Mesenchymal stem cell (in vitro differentiated cells and primary cell): ENCODE results near the gene PTPN14.
A peak's percentile ranks its signal among the peaks of the same experiment; 100 is the strongest.

ENCODE experiments used
- DNase-seq: peaks from one replicate; pipeline ENCODE4 v3.0.0-alpha.2; 2013
- H2AFZ ChIP-seq: one replicate; pipeline ENCODE4 v1.6.1; 2013; ENCODE audit warnings: low read depth, mild to moderate bottlenecking, control low read depth, inconsistent platforms, low read length, moderate library complexity
- H2AK5ac ChIP-seq: 2 replicates; pipeline ENCODE4 v1.6.1; 2013; ENCODE audit warnings: low read length, moderate library complexity, mild to moderate bottlenecking, inconsistent platforms; ENCODE audit not compliant: severe bottlenecking
- H2BK120ac ChIP-seq: one replicate; pipeline ENCODE4 v1.6.1; 2013; ENCODE audit warnings: low read depth, mild to moderate bottlenecking, inconsistent platforms, low read length, moderate library complexity
- H2BK12ac ChIP-seq, 2 experiments: one replicate each; pipeline ENCODE4 v1.6.1; 2013; ENCODE audit warnings: inconsistent platforms in 2 of 2, low read length in 2 of 2, mild to moderate bottlenecking in 2 of 2, moderate library complexity in 2 of 2, control low read depth in 1 of 2
- H2BK15ac ChIP-seq: one replicate; pipeline ENCODE4 v1.6.1; 2013; ENCODE audit warnings: mild to moderate bottlenecking, low read depth, inconsistent platforms; ENCODE audit not compliant: poor library complexity, severe bottlenecking
- H2BK5ac ChIP-seq: 2 replicates; pipeline ENCODE4 v1.6.1; 2013; ENCODE audit warnings: low read depth, mild to moderate bottlenecking, low read length, control low read depth, inconsistent platforms; ENCODE audit not compliant: poor library complexity, severe bottlenecking
- H3K14ac ChIP-seq, 2 experiments: one replicate each; pipeline ENCODE4 v1.6.1; 2013; ENCODE audit warnings: inconsistent platforms in 2 of 2, low read length in 2 of 2, control low read depth in 1 of 2, mild to moderate bottlenecking in 1 of 2, moderate library complexity in 1 of 2
- H3K18ac ChIP-seq, 2 experiments: one replicate each; pipeline ENCODE4 v1.6.1; 2013; ENCODE audit warnings: inconsistent platforms in 2 of 2, low read length in 2 of 2, control low read depth in 1 of 2, low read depth in 1 of 2, mild to moderate bottlenecking in 1 of 2
- H3K23ac ChIP-seq, 2 experiments: one replicate each; pipeline ENCODE4 v1.6.1; 2013; ENCODE audit warnings: inconsistent platforms in 2 of 2, low read length in 2 of 2, mild to moderate bottlenecking in 2 of 2, moderate library complexity in 2 of 2, control low read depth in 1 of 2
- H3K27ac ChIP-seq: 2 replicates; pipeline ENCODE4 v1.5.1; 2013; ENCODE audit warnings: mild to moderate bottlenecking, moderate library complexity, low read length, control low read depth, inconsistent platforms; ENCODE audit not compliant: poor library complexity, severe bottlenecking
- H3K27me3 ChIP-seq, 2 experiments: 2 replicates each; pipeline versions ENCODE4 v1.6.1 to v1.7.0; 2013; ENCODE audit warnings: low read length in 2 of 2, mild to moderate bottlenecking in 2 of 2, moderate library complexity in 2 of 2, control low read depth in 1 of 2, inconsistent platforms in 1 of 2; ENCODE audit not compliant: control insufficient read depth in 1 of 2, insufficient read depth in 1 of 2
- H3K36me3 ChIP-seq, 2 experiments: 2 replicates each; pipeline versions ENCODE4 v1.6.1 to v1.7.0; 2013; ENCODE audit warnings: low read length in 2 of 2, control low read depth in 1 of 2, inconsistent platforms in 1 of 2, low read depth in 1 of 2, mild to moderate bottlenecking in 1 of 2; ENCODE audit not compliant: insufficient read depth in 2 of 2, control insufficient read depth in 1 of 2
- H3K4ac ChIP-seq, 2 experiments: one replicate each; pipeline ENCODE4 v1.6.1; 2013; ENCODE audit warnings: inconsistent platforms in 2 of 2, low read length in 2 of 2, mild to moderate bottlenecking in 2 of 2, moderate library complexity in 2 of 2, control low read depth in 1 of 2, low read depth in 1 of 2
- H3K4me1 ChIP-seq: 2 replicates; pipeline ENCODE4 v1.6.1; 2013; ENCODE audit warnings: low read depth, low read length, control low read depth; ENCODE audit not compliant: control insufficient read depth, insufficient read depth
- H3K4me2 ChIP-seq: 2 replicates; pipeline ENCODE4 v1.6.1; 2013; ENCODE audit warnings: low read length, mild to moderate bottlenecking, inconsistent platforms; ENCODE audit not compliant: poor library complexity, severe bottlenecking
- H3K4me3 ChIP-seq, 2 experiments: 2 replicates each; pipeline versions ENCODE4 v1.5.1 to v1.7.0; 2013; ENCODE audit warnings: low read length in 2 of 2, mild to moderate bottlenecking in 2 of 2, control low read depth in 1 of 2, low read depth in 1 of 2; ENCODE audit not compliant: insufficient read depth in 1 of 2
- H3K79me1 ChIP-seq: replicated peaks from 2 replicates; pipeline ENCODE4 v1.6.1; 2013; ENCODE audit warnings: mild to moderate bottlenecking, control low read depth, low read length, inconsistent platforms; ENCODE audit not compliant: poor library complexity, severe bottlenecking
- H3K9ac ChIP-seq: 2 replicates; pipeline ENCODE4 v1.7.0; 2013; ENCODE audit warnings: mild to moderate bottlenecking, low read length, moderate library complexity
- H3K9me3 ChIP-seq: 2 replicates; pipeline ENCODE4 v1.7.0; 2013; ENCODE audit warnings: mild to moderate bottlenecking, low read length; ENCODE audit not compliant: control insufficient read depth
- H4K8ac ChIP-seq: one replicate; pipeline ENCODE4 v1.6.1; 2013; ENCODE audit warnings: inconsistent platforms, mild to moderate bottlenecking, low read length, moderate library complexity
- H4K91ac ChIP-seq: one replicate; pipeline ENCODE4 v1.6.1; 2013; ENCODE audit warnings: mild to moderate bottlenecking, low read length, inconsistent platforms
- WGBS: methylation state at CpG from one replicate; pipeline ENCODE4 v1.1.7; 2013; ENCODE audit warnings: mixed read lengths; 5-methylcytosine and 5-hydroxymethylcytosine counted together

PTPN14 gene

GRCh38 chr1:214515544-214516433, 35.6 kb downstream of the PTPN14 start:
- no peak overlapping the region for H2BK120ac ChIP-seq
- no peak overlapping the region for H3K4me3 ChIP-seq
- H2BK12ac ChIP-seq = no peak overlapping the region
- peak overlapping the region; percentile 68 for H3K9ac ChIP-seq
- no peak overlapping the region for H3K23ac ChIP-seq
- H3K9me3 ChIP-seq = no peaks in the 10 kb centered on the region
- peaks cover 27% of the 10 kb centered on the region for H3K4me1 ChIP-seq
- no peaks in the 10 kb centered on the region for H3K79me1 ChIP-seq
- no peak overlapping the region for H2BK5ac ChIP-seq
- H3K14ac ChIP-seq = no peak overlapping the region
- no peak overlapping the region for H3K4ac ChIP-seq
- H4K8ac ChIP-seq = no peak overlapping the region
- H3K18ac ChIP-seq = no peak overlapping the region
- no peak overlapping the region for H2AFZ ChIP-seq
- no peak overlapping the region for H2BK15ac ChIP-seq
- H3K27ac ChIP-seq = peak overlapping the region; percentile 67
- H3K36me3 ChIP-seq = peaks cover 0 to 3% of the 10 kb centered on the region in 2 experiments
- H2AK5ac ChIP-seq = peak overlapping the region; percentile 3
- 27% methylated on average over 1 of the region's 3 CpGs for WGBS
- H4K91ac ChIP-seq = no peak overlapping the region
- no peak overlapping the region for H3K4me2 ChIP-seq
- no peaks in the 10 kb centered on the region for H3K27me3 ChIP-seq
- DNase-seq = no peak

GRCh38 chr1:214514819-214515383, 36.5 kb downstream of the PTPN14 start:
- Histone ChIP-seq H2BK120ac (no peak overlapping the region), H3K23ac (no peak overlapping the region), H4K91ac (peak overlapping the region; percentile 16), H3K27me3 (no peaks in the 10 kb centered on the region), H3K79me1 (no peaks in the 10 kb centered on the region), H3K4me1 (peaks cover 28% of the 10 kb centered on the region), H3K4me3 (peak overlapping the region; percentile 14 to 59), H3K9me3 (no peaks in the 10 kb centered on the region), H3K9ac (peak overlapping the region; percentile 68), H2AFZ (no peak overlapping the region), H3K4ac (peak overlapping the region in 1 of 2 experiments; percentile 11), H3K14ac (no peak overlapping the region), H3K4me2 (peak overlapping the region; percentile 63), H2BK12ac (no peak overlapping the region), H4K8ac (no peak overlapping the region), H3K18ac (peak overlapping the region in 1 of 2 experiments; percentile 28), H2BK5ac (peak overlapping the region; percentile 74), H2BK15ac (no peak overlapping the region), H2AK5ac (peak overlapping the region; percentile 77), H3K36me3 (peaks cover 6% of the 10 kb centered on the region in 2 experiments), H3K27ac (peak overlapping the region; percentile 97)
- DNase-seq = no peak
- 16% methylated on average over 6 of the region's 8 CpGs for WGBS

- Histone ChIP-seq H3K4me3 (peak overlapping the region in 1 of 2 experiments; percentile 59), H3K9me3 (no peaks in the 10 kb centered on the region), H3K4me1 (peaks cover 25% of the 10 kb centered on the region), H3K27ac (peak overlapping the region; percentile 97), H3K9ac (peak overlapping the region; percentile 68), H3K27me3 (no peaks in the 10 kb centered on the region), H2BK5ac (peak overlapping the region; percentile 74), H4K8ac (no peak overlapping the region), H3K18ac (peak overlapping the region; percentile 28 to 37), H3K4ac (peak overlapping the region in 1 of 2 experiments; percentile 11), H2BK120ac (no peak overlapping the region), H3K23ac (no peak overlapping the region), H3K36me3 (peaks cover 6% of the 10 kb centered on the region in 2 experiments), H3K14ac (no peak overlapping the region), H2AFZ (no peak overlapping the region), H2BK12ac (peak overlapping the region; percentile 32 to 63), H4K91ac (no peak overlapping the region), H2BK15ac (no peak overlapping the region), H3K4me2 (peak overlapping the region; percentile 63), H2AK5ac (peak overlapping the region; percentile 77), H3K79me1 (no peaks in the 10 kb centered on the region)
- WGBS = 42% methylated on average over 9 of the region's 9 CpGs
- peak; percentile 75 for DNase-seq
These were observed 37.2 kb downstream of the PTPN14 start for GRCh38 chr1:214514032-214514818.
